ENCODE measurements around the gene HERC4. TPM values are rescaled to one million over a fixed set of nuclear protein-coding genes. Genes with fewer than 3 reads are reported as not detected.

The HERC4 gene
- total RNA-seq, 2 experiments from 2014 or later: 46.0 to 46.8 TPM

GRCh38 chr10:68052463-68052862 is 22.6 kb downstream of the HERC4 start:
- Mint-ChIP-seq H3K36me3 (ENCODE audit: low read depth) (peaks cover 32% of the 10 kb centered on the region), H3K4me3 (no peak overlapping the region), H3K9me3 (no peaks in the 10 kb centered on the region)

GRCh38 chr10:68049289-68050078 is 25.6 kb downstream of the HERC4 start:
- POLR2A ChIA-PET: no interaction called here
- Histone ChIP-seq H3K27ac (ENCODE audit: low read depth in 1 of 2, low read length in 2 of 2) (no peak overlapping the region), H3K27me3 (ENCODE audit: control insufficient read depth in 1 of 2, insufficient read depth in 2 of 2, low read length in 2 of 2) (no peaks in the 10 kb centered on the region), H3K4me1 (ENCODE audit: insufficient read depth, low read length) (no peaks in the 10 kb centered on the region), H3K36me3 (ENCODE audit: insufficient read depth, low read length) (no peaks in the 10 kb centered on the region), H3K9me3 (ENCODE audit: control insufficient read depth in 1 of 2, insufficient read depth in 1 of 2, low read length in 2 of 2) (no peaks in the 10 kb centered on the region), H3K4me3 (ENCODE audit: low read length) (no peak overlapping the region)
- Mint-ChIP-seq H3K36me3 (ENCODE audit: low read depth) (peaks cover 36% of the 10 kb centered on the region), H3K4me3 (no peak overlapping the region), H3K27me3 (no peaks in the 10 kb centered on the region), H3K9me3 (no peaks in the 10 kb centered on the region), H3K27ac (no peak overlapping the region), H3K4me1 (ENCODE audit: low read depth) (peaks cover 65% of the 10 kb centered on the region)
- TF ChIP-seq CTCF (IDR thresholded peaks at IDR 0.05): no peak
- CTCF ChIA-PET: interaction anchor here (1.2 kb wide), 1 partner anchor 299 kb away, joined by 4 read pairs; no protein-coding TSS in a partner anchor
- intact Hi-C loops (cut with DNase I, micrococcal nuclease): no loop called here
- ATAC-seq (ENCODE audit: poor library complexity) (no peak), DNase-seq (no peak)

More at GRCh38 chr10:68052463-68052862, 22.6 kb downstream of the HERC4 start:
- intact Hi-C loops (cut with DNase I, micrococcal nuclease): no loop called here
- ATAC-seq (ENCODE audit: poor library complexity): no peak
- no peak overlapping the region for H3K27ac ChIP-seq (ENCODE audit: low read depth in 1 of 2, low read length in 2 of 2)
- Mint-ChIP-seq H3K4me1 (ENCODE audit: low read depth) (peaks cover 51% of the 10 kb centered on the region), H3K27me3 (no peaks in the 10 kb centered on the region), H3K27ac (peak overlapping the region; percentile 70)
- no peak overlapping the region for H3K4me3 ChIP-seq (ENCODE audit: low read length)
- POLR2A ChIA-PET: no interaction called here
- peaks cover 8% of the 10 kb centered on the region for H3K36me3 ChIP-seq (ENCODE audit: insufficient read depth, low read length)
- peak in 1 of 14 experiments; percentile 6 for DNase-seq
- H3K4me1 ChIP-seq (ENCODE audit: insufficient read depth, low read length): no peaks in the 10 kb centered on the region
- no peak for TF ChIP-seq CTCF (IDR thresholded peaks at IDR 0.05)
- H3K27me3 ChIP-seq (ENCODE audit: control insufficient read depth in 1 of 2, insufficient read depth in 2 of 2, low read length in 2 of 2): no peaks in the 10 kb centered on the region
- H3K9me3 ChIP-seq (ENCODE audit: control insufficient read depth in 1 of 2, insufficient read depth in 1 of 2, low read length in 2 of 2): no peaks in the 10 kb centered on the region
- CTCF ChIA-PET: no interaction called here

GRCh38 chr10:68047554-68048327 is 27.3 kb downstream of the HERC4 start:
- H3K4me3 Mint-ChIP-seq: no peak overlapping the region
- no peaks in the 10 kb centered on the region for H3K27me3 Mint-ChIP-seq

More at GRCh38 chr10:68047554-68048327, 27.3 kb downstream of the HERC4 start:
- Mint-ChIP-seq H3K9me3 (no peaks in the 10 kb centered on the region), H3K4me1 (ENCODE audit: low read depth) (peaks cover 58% of the 10 kb centered on the region), H3K36me3 (ENCODE audit: low read depth) (peaks cover 37% of the 10 kb centered on the region), H3K27ac (peak overlapping the region; percentile 24)
- ATAC-seq (ENCODE audit: poor library complexity) (no peak), DNase-seq (no peak)
- intact Hi-C loops (cut with DNase I, micrococcal nuclease): no loop called here
- H3K4me3 ChIP-seq (ENCODE audit: low read length): no peak overlapping the region
- H3K9me3 ChIP-seq (ENCODE audit: control insufficient read depth in 1 of 2, insufficient read depth in 1 of 2, low read length in 2 of 2): no peaks in the 10 kb centered on the region
- H3K4me1 ChIP-seq (ENCODE audit: insufficient read depth, low read length): no peaks in the 10 kb centered on the region
- ChIA-PET POLR2A (no interaction called here), CTCF (no interaction called here)
- H3K27ac ChIP-seq (ENCODE audit: low read depth in 1 of 2, low read length in 2 of 2): no peak overlapping the region
- TF ChIP-seq CTCF (IDR thresholded peaks at IDR 0.05): no peak
- H3K27me3 ChIP-seq (ENCODE audit: control insufficient read depth in 1 of 2, insufficient read depth in 2 of 2, low read length in 2 of 2): no peaks in the 10 kb centered on the region
- H3K36me3 ChIP-seq (ENCODE audit: insufficient read depth, low read length): no peaks in the 10 kb centered on the region

Measured in CD4-positive, alpha-beta T cell (primary cell).